Activated CD4-positive, alpha-beta T cell treated with anti-CD3 and anti-CD28 coated beads, Interleukin-2, amount 50 U/mL, for 24 hours (primary cell): Measurements from ENCODE around the gene DIDO1.

ENCODE experiments used
- DNase-seq, 2 donors: peaks; one replicate each; pipeline ENCODE4 v3.0.0-alpha.2; 2020; ENCODE audit warnings: low read depth in 1 of 2, low spot score in 1 of 2

Gene DIDO1

DNA sequence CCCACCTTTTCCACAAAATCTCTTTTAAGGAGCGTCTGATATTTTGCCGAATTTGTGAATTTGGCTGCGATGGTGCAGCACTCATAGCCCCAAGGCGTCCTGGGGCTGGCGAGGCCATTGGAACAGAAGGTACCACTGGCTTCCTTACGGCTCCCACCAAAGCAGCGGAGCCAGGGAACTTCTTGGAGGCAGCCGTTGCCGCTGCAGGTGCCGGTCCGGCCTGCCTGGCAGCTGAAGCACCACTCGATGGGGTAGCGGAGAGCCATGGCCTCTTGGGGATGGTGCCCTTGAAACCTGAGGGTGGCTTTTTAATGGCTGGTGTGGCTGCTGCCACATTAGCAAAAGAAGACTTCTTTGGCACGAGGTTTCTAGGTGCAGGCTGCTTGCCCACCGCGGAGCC lies 29.8 kb downstream of the DIDO1 start:
- no peak for DNase-seq

DNA sequence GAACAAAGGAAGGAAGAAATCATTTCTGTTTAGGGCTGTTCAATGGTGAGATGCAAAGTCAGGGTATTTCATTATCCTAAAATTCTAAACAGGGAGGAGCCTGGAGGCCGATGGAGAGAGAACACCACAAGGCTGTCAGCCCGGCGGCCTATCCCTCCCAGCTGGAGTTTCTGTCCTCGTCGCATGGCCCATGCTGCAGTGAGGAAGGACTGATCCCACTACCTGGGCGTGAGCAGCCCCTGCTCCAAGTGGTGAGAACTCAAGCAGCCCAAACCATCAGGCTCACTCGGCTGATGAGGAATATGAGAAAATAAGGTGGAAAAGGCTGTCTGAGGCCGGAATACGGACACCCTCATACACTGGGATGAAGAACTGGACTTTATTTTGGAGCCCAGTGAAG lies 30.8 kb downstream of the DIDO1 start:
- DNase-seq: no peak

DNA sequence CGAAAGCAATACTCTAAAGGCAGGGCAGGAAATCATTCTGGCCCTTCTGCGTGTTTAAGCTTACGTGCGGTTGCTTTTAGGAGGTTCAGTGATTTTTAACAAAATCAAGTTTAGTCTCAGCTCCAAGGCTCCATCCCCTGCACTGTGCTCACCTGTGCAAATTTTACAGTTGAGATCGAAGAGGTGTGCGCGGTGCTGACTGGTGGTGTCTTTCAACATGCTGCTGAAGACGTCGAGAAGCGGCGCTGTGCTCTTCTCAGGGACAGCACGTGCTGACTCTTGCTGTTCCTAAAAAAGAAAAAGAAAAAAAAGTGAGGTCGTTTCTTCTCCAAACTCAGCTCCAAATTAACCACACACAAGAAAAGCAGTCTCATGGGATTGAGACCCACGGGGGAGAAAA lies 32.0 kb downstream of the DIDO1 start:
- no peak for DNase-seq

DNA sequence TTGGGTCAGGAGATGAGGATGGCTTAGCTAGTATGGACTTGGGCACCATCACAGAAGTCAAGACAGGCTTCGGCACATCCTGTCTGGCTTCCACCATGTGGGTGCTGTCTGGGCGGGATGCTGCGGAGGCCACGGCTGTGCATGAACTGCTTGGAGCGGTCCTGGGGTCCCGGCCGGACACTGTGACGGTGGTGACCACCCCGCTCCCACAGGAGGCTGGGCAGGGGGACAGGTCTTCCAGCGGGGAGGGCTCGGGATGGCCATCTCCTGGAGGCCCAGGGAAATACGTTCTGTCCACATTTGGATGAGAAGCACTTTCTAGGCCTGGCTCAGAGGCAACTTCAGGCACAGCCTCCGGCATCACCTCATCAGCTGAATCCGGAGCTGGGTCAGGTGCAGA lies 32.6 kb downstream of the DIDO1 start:
- no peak for DNase-seq

DNA sequence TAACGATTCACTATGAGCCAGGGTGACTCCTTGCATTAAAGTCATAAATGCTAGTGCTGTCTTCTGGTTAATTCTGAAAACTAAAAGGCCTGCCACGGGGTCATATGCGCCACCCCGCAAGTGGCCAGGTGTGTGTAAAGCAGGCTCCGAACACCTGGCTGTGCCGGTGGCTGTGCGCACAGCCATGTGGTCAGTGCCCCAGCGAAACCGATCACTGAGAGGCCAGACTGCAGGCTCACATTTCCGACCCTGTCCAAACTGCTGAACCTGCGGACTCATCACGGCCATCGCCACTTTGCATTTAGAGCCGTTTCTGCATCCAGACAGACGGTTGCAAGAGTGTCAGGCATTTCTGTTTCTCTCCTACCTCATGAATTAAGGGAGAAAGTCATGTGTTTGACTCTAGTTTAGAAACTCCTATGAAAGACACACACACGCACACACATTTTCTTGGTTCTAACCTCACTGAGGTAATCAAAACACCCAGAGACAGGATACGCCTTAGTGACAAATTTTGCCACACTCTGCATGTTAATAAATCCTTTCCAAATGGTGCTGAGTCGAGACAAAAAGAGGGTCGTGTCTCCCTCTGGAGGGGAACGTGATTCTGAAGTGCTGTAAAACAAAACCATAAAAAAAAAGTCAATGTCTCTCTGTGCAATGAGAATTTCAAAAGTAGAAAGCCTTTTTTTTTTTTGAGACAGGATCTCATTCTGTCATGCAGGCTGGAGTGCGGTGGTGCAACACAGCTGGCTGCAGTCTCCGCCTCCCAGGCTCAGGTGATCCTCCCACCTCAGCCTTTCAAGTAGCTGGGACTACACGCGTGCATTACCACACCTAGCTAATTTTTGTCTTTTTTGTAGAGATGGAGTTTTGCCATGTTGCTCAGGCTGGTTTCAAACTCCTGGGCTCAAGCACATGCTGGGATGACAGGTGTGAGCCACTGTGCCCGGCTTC lies 33.7 kb downstream of the DIDO1 start:
- no peak for DNase-seq

DNA sequence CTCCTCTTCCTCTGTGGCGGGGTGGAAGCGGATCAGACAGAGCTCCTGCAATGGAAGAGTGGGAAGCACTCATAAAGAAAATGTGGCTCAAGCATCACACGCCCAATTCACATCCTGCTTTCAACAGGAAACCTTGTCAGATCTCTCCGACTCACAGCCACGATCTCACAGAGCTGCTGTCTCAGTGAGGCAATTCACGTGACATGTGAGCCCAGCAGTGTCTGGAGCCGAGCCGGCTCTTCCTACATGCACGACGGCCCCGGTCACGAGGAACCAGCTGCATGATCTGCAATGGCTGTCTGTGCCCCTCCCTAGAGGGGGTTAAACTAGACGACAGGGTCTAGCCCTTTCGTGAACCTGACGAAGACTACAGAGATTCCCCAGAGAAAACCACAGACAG lies 35.2 kb downstream of the DIDO1 start:
- no peak for DNase-seq

DNA sequence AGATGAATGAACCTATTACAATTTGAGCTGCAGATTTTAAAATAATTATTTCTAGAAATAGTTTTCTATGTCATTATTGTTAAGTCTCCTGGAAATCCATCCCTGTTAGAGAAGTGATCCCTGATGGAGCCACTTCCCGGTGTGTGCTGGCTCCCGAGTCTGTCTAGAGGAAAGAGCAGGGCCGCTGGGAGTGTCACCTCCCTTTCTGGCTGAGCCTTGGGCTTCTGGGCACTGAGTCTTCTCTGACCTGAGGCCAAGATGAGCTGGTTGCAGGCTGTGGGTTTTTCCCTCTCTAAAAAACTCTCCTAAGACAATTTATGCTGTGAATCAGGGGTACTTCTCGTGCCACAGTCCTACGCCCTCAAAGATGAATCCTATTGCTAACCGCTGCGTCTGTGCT lies 35.9 kb downstream of the DIDO1 start:
- no peak for DNase-seq

DNA sequence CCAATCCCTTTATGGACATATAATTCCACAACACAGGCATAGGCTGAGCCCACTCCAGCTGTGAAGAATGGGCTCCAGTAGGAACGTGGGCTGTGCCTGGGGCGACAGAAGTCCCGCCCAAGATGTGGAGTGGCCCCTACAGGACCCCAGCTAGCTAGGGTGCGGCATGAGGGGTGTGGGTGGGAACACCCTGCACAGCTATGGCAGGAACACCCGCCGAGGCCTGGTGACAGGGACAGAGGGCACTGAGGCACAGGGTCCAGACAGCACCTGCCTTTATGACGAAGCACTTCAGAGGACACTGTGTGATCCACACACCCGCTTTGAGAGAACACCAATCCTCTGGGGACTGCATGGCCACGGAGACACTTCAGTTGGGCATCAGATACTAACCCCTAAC lies 36.4 kb downstream of the DIDO1 start:
- no peak for DNase-seq

DNA sequence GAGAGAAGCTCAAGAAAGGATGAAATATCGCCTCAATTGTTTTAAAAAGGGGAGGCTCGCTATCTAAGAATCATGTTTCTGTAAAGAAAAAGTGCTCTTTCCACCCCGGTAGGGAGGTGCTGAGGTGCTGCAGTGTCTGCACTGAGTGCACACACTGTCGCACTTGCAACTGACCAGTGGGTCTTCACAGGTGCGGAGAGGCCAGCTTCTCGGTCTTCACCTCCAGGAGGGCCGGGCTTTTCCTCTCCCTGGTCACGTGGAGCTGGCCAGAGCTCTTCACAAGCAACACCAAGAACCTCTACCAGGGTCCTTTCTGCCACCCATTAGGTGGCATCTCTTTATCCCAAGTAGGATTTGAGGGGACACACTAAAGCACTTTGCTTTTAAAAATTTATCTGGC lies 36.9 kb downstream of the DIDO1 start:
- DNase-seq: no peak

DNA sequence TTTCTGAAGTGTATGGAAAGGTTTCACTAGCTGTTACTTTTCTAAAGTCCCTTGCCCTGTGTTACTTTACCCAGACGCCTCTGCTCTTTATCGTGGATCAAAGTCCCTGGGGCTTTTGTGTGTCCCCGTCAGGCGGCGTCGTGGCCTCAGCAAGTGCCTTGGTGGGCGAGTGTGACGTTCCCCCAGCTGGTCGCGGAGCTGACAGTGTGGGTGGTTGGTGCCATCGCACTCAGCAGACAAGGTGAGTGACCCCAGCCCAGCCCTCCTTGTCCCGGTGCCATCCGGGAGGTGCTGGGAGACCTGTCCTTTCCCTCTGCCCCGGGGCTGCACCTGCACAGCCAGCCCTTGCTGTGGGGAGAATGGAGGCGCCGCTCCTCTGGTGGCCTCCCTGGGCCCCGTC lies 37.4 kb downstream of the DIDO1 start:
- no peak for DNase-seq

DNA sequence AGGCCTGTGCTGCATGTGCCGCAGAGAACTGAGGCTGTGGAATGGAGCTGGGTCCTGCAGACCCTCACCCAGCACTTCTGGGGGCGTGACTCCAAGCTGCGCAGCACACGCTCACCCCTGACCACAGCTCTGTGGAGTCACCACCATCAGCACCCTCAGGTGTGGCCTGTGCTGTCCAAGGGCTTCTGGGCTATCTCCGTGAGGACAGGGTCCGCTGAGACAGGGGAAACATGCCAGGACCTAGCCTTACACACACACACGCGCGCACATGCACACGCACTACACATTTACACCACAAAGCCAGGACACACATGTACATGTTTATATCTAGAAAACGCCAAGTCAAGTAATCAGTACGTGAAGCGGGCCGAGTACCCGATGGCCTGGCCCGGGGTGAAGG lies 37.9 kb downstream of the DIDO1 start:
- no peak for DNase-seq

DNA sequence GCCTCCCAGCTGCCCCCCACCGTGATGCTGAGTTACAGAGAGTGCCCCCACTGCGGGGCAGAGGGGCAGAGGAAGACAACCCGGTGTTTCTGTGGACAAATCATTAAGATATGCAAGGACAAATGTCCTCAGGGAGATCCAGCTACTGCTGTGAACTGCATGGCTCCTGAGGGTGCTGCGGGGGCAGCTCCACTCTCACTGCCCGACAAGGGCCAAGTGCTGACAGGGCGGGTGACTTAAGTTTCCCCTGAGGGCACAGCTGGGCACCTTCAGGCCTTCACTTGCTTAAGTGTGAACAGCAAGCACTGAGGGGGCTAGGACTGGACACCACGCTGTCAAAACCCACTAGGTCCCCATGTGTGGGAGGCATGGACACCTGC lies 38.5 kb downstream of the DIDO1 start:
- no peak for DNase-seq

DNA sequence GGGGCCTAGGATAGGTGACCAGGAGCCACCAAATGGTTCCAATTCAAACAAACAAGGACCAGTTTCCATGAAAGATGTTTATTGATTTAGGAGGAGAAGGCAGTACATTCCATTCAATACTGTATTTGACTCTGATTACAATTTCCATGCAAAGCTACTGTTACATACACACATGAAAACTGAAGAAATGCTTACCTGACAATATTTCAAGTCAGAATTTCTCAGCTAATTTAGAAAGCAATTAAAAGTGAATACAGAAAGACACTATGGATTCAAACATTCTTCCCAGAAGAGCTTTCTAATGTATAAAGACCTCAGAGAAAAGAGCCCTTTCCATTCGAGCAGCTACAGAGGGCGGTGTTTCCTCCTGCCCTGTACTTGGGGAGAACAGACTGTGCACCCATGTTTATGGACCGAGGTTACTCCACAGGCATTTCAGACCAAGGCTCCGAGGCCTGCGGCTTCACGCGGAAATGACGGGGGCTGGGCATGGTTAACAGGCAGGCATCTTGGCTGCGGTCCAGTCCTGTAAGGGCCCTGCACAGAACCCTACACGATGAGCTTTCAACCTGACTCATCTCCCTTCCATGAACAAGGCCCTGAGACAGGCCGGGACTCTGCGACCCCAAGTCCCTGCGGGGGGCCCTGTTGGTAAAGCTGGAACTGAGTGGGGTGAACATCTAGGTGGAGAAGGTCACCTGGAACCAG lies 39.0 kb downstream of the DIDO1 start:
- DNase-seq: no peak

DNA sequence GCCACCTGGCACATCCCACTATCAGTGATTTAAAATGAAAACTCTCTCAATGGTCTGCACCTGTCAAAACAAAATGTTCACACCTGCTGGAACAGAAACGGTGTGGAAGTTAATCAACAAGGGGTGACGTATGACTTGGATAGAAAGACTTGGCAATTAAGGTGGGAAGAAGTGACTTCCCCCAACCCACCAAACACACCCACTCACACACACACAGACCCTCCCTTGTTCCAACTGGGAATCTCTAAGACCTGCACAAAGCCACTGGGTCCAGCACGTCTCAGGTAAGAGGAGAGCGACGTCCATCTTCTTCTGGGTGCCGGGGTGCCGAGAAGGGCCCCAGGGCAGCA lies 39.6 kb downstream of the DIDO1 start:
- DNase-seq: no peak

DNA sequence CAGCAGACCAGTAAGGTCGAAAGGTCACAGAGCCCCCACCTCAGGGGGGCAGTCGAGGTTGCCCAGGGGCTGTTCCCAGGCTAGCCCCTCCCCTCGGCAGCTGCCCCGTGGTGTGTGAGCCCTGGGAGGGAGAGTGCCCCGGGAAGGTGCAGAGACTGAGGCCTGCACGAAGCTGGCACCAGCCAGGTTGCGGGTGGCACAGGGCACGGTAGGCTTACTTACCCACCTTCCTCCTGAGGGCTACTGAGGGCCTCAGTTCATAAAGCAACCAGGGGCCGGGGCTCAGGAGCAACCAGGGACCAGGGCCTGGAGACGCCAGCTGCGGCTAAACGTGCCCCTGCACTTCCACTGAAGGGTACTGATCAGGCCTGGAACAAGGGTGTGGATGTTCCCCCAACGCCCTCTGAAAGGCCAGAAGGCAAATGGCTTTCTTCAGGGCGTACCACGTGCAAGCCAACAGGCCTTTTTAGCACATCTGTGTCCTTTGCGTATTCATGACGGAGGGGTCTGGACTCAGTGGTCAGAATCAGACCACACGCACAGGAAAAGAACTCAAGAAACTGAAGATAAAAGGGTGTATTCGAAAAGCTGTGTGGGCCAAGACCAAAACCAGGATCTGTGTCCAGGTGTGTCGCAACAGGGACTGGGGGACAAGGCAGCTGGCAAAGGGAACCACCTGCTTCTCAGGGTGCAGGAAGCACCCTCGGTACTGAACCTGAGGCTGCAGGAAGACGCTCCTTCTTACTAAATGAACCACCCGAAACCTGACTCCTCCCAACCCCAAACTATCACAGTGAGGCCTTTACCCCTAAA lies 40.2 kb downstream of the DIDO1 start:
- no peak for DNase-seq

DNA sequence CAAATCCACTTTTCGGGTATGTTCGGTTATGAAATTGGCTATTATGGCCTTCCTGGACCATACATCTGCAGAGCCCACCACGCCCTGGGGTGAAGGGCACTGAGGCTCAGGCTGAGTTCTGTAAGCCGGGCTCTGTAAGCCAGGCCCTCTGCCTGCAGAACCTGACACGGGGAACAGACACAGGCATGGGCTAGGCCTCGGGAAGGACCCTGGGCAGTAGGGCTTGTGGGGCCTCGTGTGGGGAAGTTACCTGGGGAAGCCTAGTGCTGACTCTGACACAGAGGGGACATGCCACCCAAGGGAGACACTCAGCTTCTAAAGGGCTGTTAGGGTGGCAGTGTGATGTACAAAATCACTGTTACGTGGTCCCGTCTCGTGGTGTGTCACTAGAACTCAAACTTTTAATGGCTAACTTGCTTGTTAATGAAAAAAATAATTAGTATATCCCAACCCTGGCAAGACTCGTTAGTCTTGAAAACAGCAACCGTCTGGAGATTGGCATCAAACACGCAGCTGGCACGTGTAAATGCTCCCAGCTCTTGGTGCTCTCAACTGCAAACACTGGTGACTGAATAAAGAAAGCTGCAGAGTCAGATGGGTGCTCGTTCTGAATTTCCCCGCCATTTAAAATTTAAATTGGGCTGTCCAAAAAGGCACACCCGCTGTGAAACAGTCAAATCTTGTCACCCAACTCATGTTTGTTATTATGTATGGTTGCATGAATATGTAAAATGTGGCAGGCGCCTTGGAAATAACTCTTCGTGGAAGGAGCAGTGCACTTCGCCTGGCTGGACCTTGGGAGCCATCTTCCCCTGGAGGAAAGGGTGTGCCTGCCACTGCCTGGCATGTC lies 41.0 kb downstream of the DIDO1 start:
- no peak for DNase-seq

DNA sequence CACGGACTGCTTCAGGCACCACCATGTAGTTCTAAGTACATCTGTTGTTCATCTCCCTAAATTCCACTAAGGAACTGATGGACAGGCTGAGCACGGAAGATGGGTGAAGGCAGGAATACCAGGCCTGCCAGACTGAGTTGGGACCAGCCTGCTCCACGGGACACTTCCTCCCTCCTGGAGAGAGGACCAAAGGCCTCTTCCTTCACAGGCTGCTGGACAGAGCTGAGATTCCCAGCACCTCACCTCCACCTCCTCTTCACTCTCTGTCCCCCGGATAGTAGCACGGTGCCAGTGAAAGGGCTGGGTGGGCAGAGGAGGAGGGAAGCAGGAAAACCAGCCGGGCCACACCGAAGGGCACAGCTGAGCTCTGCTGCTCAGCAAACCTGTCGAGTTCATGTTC lies 41.7 kb downstream of the DIDO1 start:
- DNase-seq: no peak

DNA sequence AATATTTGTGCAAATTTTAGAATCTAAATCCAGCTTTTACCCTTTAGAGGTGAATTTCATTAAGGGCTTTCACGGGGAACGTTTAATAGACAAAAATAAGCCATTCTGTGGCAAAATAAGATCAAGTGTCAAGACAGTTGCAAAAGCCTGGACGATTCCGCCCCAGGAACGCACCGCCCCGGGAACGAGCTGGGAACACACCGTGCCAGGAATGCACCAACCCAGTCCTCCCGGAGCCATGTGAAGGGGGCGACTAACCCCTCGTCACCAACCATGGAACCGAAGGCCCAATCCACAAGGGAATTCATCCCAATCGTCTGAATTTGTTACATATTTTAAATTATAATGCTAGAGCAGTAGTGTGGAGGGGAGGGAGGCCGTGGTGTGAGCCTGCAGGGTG lies 43.9 kb downstream of the DIDO1 start:
- no peak for DNase-seq

DNA sequence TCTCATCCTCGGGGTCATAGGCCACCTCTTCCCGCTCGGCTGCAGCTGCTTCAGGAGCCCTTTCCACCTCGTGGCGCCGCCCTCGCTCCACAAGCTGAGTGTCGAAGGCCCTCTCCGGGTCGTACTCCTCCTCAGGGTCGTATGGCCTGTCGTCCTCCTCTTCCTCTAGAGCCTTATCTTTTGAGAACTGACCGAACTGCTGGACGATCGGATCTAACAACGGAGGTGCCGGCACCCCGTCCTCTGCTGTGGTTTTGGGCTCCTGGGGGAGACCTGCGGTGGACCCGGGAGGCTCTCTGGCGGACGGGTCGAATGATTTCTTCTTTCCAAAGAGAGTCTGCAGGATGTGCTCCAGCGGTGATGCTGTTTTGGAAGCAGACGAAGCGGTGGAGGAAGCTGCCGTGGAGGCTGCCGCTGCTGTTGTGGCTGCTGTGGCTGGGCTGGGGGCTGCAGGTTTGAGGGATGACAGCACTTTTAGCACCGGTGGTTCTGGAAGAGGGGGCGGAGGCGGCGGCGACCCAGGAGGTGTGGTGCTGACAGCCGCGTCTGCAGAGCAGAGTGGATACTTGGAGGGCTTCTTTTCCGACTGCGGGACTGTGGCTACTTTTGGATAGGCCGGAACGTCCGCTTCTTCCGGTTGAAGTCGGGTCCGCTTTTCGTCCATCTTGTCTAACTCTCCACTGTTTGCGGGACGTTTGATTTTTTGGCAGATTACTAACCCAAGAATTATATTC lies 44.5 kb downstream of the DIDO1 start:
- DNase-seq: no peak

DNA sequence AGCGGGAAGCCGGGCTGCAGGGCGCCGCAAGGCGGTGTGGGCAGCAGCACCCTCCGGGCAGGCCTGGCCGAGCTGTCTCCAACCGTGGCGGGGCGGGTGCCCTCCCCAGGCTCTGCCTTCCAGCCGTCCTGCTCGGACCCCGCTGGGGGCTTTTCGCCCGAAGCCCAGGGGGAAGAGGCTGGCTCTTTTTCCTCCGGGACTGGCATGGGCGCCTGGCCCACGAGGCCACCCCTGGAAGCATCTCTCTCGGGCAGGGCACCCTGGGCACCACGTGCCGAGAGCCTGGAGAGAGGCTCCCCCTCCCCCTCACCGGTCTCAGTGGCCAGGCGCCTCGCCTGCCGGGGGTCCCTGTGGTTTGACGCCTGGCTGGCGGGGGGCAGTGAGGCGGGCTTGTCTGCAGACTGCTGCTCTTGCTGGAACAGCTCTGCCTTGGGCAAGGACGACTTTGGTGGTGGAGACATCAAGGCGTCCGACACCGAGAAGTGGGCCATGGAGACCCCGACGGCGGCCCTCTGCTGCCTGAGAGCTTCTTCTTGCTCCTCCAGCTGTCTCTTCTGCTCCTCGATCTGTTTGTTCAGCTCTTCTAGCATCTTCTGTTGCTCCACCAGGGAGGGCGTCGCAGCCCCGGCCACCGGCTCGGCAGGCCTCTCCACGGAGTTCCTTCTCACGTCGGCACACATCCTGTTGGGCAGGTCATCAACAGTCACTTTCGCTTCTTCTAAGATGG lies 45.2 kb downstream of the DIDO1 start:
- no peak for DNase-seq
